Measurements from ENCODE around the gene SH3BP1.

- TF ChIP-seq EZH2phosphoT487 (IDR thresholded peaks at IDR 0.05; ENCODE audit: unreplicated experiment) (no peak), CTCF (conservative IDR thresholded peaks at IDR 0.05; ENCODE audit: low read depth in 2 of 2) (no peak), EZH2 (IDR thresholded peaks at IDR 0.05; ENCODE audit: low read depth, unreplicated experiment) (no peak), REST (IDR thresholded peaks at IDR 0.05; ENCODE audit: unreplicated experiment) (no peak)
Measured at GRCh38 chr22:37650463-37651136, 11.1 kb downstream of the SH3BP1 start.

Data from GM23338 (cell line).